ENCODE data around the gene WWOX. TPM values are rescaled to one million over a fixed set of nuclear protein-coding genes. Genes with fewer than 3 reads are reported as not detected.

WWOX gene
- total RNA-seq, 1 experiment from 2014 or later: 28.3 TPM

GRCh38 chr16:78995441-78995840, 896.0 kb downstream of the WWOX start:
- Histone ChIP-seq H3K27ac (ENCODE audit: low read length) (no peak overlapping the region), H3K4me1 (ENCODE audit: insufficient read depth, low read length) (no peaks in the 10 kb centered on the region), H3K9ac (ENCODE audit: low read length) (no peak overlapping the region), H3K27me3 (ENCODE audit: low read length) (no peaks in the 10 kb centered on the region), H2AFZ (ENCODE audit: low read length) (no peak overlapping the region), H3K4me3 (ENCODE audit: low read length) (no peak overlapping the region), H3K4me2 (ENCODE audit: low read length) (no peak overlapping the region), H3K79me2 (ENCODE audit: low read length) (no peaks in the 10 kb centered on the region), H3F3A (ENCODE audit: low read length, unreplicated experiment) (no peaks in the 10 kb centered on the region), H3K9me2 (replicated peaks; ENCODE audit: low read length) (no peaks in the 10 kb centered on the region), H4K20me1 (ENCODE audit: low read length) (no peaks in the 10 kb centered on the region), H3K36me3 (ENCODE audit: low read depth, low read length) (no peaks in the 10 kb centered on the region), H3K9me3 (ENCODE audit: low read length) (no peaks in the 10 kb centered on the region)
- no peak for ATAC-seq
- CTCF ChIA-PET: no interaction called here
- POLR2A ChIA-PET (ENCODE audit: unreplicated experiment): no interaction called here
- no TSS peak for BruUV-seq (replicated peaks)
- intact Hi-C loops (cut with micrococcal nuclease): no loop called here
- DNase-seq: no peak
- TF ChIP-seq EZH2phosphoT487 (IDR thresholded peaks at IDR 0.05; ENCODE audit: borderline replicate concordance, low read length) (no peak), CTCF (conservative IDR thresholded peaks at IDR 0.05; ENCODE audit: low read depth, low read length) (no peak), EZH2 (IDR thresholded peaks at IDR 0.05; ENCODE audit: low read length, unreplicated experiment) (no peak)

GRCh38 chr16:78996790-78997189, 897.3 kb downstream of the WWOX start:
- BruUV-seq (replicated peaks): no TSS peak
- intact Hi-C loops (cut with micrococcal nuclease): no loop called here
- no peaks in the 10 kb centered on the region for H4K20me1 ChIP-seq (ENCODE audit: low read length)
- no peaks in the 10 kb centered on the region for H3K9me3 ChIP-seq (ENCODE audit: low read length)
- ChIA-PET POLR2A (ENCODE audit: unreplicated experiment) (no interaction called here), CTCF (no interaction called here)
- H3K79me2 ChIP-seq (ENCODE audit: low read length): no peaks in the 10 kb centered on the region
- no peak overlapping the region for H3K9ac ChIP-seq (ENCODE audit: low read length)
- H3K9me2 ChIP-seq (replicated peaks; ENCODE audit: low read length): no peaks in the 10 kb centered on the region
- no peaks in the 10 kb centered on the region for H3F3A ChIP-seq (ENCODE audit: low read length, unreplicated experiment)
- H3K36me3 ChIP-seq (ENCODE audit: low read depth, low read length): no peaks in the 10 kb centered on the region
- H2AFZ ChIP-seq (ENCODE audit: low read length): no peak overlapping the region
- DNase-seq (no peak), ATAC-seq (no peak)
- H3K27me3 ChIP-seq (ENCODE audit: low read length): no peaks in the 10 kb centered on the region
- no peak overlapping the region for H3K27ac ChIP-seq (ENCODE audit: low read length)
- H3K4me2 ChIP-seq (ENCODE audit: low read length): no peak overlapping the region
- no peak overlapping the region for H3K4me3 ChIP-seq (ENCODE audit: low read length)
- no peak for TF ChIP-seq EZH2 (IDR thresholded peaks at IDR 0.05; ENCODE audit: low read length, unreplicated experiment)
- TF ChIP-seq CTCF (conservative IDR thresholded peaks at IDR 0.05; ENCODE audit: low read depth, low read length): no peak
- TF ChIP-seq EZH2phosphoT487 (IDR thresholded peaks at IDR 0.05; ENCODE audit: borderline replicate concordance, low read length): no peak
- no peaks in the 10 kb centered on the region for H3K4me1 ChIP-seq (ENCODE audit: insufficient read depth, low read length)

- Histone ChIP-seq H3K27ac (ENCODE audit: low read length) (no peak overlapping the region), H3K9me3 (ENCODE audit: low read length) (no peaks in the 10 kb centered on the region), H2AFZ (ENCODE audit: low read length) (no peak overlapping the region), H3K9ac (ENCODE audit: low read length) (no peak overlapping the region), H3K79me2 (ENCODE audit: low read length) (no peaks in the 10 kb centered on the region), H3K4me2 (ENCODE audit: low read length) (no peak overlapping the region), H3F3A (ENCODE audit: low read length, unreplicated experiment) (no peaks in the 10 kb centered on the region), H3K4me1 (ENCODE audit: insufficient read depth, low read length) (no peaks in the 10 kb centered on the region), H3K27me3 (ENCODE audit: low read length) (no peaks in the 10 kb centered on the region), H3K36me3 (ENCODE audit: low read depth, low read length) (no peaks in the 10 kb centered on the region), H3K9me2 (replicated peaks; ENCODE audit: low read length) (no peaks in the 10 kb centered on the region), H4K20me1 (ENCODE audit: low read length) (no peaks in the 10 kb centered on the region), H3K4me3 (ENCODE audit: low read length) (no peak overlapping the region)
- intact Hi-C loops (cut with micrococcal nuclease): no loop called here
- ATAC-seq (no peak), DNase-seq (no peak)
- no peak for TF ChIP-seq EZH2 (IDR thresholded peaks at IDR 0.05; ENCODE audit: low read length, unreplicated experiment)
- TF ChIP-seq CTCF (conservative IDR thresholded peaks at IDR 0.05; ENCODE audit: low read depth, low read length): no peak
- CTCF ChIA-PET: no interaction called here
- POLR2A ChIA-PET (ENCODE audit: unreplicated experiment): no interaction called here
- no TSS peak for BruUV-seq (replicated peaks)
Observed at GRCh38 chr16:78998879-78999278, 899.4 kb downstream of the WWOX start.
